Measurements from ENCODE around the gene FABP7.
A peak's percentile ranks its signal among the peaks of the same experiment; 100 is the strongest.

The FABP7 gene

DNA sequence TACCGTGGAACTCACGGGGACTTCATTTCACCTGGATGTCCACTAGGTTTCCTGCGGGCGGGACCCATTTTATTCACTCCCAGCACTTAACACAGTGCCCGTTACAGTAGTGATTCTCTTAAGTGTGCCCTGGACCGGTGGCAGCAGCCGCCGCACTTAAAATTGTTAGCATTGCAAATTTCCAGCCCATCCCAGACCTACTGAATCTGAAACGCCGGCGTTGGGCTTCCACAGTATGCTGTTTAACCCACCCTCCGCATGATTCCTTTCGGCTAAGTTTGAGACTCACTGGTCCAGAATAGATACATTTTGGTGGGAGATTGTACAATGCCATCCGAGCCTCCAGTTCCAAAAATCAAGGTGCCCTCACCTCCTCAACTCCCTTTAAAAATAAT, 10.5 kb downstream of the FABP7 start:
- no peak for DNase-seq (ENCODE audit: low spot score)
- in situ Hi-C loops (cut with MboI; ENCODE audit: low pct_unique_long_range_greater_than_20kb, low sequenced_read_pairs, unreplicated experiment) = no loop called here
- TF ChIP-seq, protein P1, sequence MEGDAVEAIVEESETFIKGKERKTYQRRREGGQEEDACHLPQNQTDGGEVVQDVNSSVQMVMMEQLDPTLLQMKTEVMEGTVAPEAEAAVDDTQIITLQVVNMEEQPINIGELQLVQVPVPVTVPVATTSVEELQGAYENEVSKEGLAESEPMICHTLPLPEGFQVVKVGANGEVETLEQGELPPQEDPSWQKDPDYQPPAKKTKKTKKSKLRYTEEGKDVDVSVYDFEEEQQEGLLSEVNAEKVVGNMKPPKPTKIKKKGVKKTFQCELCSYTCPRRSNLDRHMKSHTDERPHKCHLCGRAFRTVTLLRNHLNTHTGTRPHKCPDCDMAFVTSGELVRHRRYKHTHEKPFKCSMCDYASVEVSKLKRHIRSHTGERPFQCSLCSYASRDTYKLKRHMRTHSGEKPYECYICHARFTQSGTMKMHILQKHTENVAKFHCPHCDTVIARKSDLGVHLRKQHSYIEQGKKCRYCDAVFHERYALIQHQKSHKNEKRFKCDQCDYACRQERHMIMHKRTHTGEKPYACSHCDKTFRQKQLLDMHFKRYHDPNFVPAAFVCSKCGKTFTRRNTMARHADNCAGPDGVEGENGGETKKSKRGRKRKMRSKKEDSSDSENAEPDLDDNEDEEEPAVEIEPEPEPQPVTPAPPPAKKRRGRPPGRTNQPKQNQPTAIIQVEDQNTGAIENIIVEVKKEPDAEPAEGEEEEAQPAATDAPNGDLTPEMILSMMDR (IDR thresholded peaks at IDR 0.05; ENCODE audit: extremely low read depth, insufficient read depth, missing control alignments) = no peak

DNA sequence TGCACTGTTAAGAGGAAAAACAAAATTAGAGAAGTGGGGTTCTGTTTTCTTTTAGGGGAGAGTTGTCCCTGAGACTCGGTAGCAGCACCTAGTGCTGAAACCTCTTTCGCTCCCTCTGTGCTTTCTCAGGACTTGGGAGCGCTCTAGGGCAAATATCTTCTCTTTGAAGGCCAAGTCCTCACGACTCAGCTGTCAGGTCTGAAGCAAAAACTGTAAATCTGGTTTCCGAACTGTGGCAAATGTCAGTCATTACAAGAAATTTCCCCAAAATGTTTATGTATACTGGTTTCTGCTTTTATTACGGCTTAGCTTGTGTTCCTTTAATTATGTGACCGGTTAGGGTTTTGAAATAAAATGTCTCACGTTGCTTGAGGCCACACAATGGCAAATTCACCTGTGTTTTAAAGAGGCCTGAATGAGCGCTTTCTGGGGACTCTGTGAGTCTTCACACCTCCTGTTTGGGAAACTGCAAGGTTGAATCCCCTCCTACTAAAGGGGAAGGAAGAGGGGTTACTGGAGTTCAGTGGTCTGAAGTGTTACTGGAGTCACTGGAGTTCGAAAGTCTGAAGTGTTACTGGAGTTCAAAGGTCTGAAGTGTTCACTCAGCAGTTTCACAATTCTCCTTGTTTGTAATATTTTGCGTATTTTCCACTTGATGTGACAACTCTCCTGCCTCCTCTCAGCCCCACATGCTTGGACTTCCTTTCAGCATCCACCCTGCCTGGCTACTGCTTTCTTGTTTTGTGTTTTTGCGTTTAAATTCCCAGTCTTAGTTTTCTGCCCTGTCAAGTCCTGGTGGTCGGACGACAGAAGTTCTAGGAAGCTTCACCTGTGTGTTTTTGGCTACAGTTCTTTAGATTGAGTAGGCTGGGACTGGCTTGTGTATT, 11.2 kb downstream of the FABP7 start:
- DNase-seq (ENCODE audit: low spot score) = peak; percentile 22
- TF ChIP-seq, protein P1 (IDR thresholded peaks at IDR 0.05; ENCODE audit: extremely low read depth, insufficient read depth, missing control alignments) = no peak
- in situ Hi-C loops (cut with MboI; ENCODE audit: low pct_unique_long_range_greater_than_20kb, low sequenced_read_pairs, unreplicated experiment) = no loop called here

DNA sequence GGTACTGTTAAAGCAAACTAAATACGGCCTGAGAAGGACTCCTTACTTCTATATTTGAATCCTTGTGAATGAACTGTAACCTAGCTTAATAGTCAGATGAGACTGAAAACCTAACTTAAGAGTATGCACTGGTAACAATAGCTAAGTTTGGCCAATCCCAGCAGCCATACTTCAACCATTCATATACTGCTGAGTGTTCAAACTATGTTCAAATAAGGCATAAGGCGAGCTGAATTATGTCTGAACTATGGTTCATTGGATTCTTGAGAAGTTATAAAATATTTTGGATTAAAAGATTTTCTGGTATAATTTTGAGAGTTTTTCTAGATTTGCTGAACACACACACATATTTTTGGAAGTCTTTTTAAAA, 11.8 kb downstream of the FABP7 start:
- TF ChIP-seq, protein P1 (IDR thresholded peaks at IDR 0.05; ENCODE audit: extremely low read depth, insufficient read depth, missing control alignments) = no peak
- DNase-seq (ENCODE audit: low spot score) = no peak
- in situ Hi-C loops (cut with MboI; ENCODE audit: low pct_unique_long_range_greater_than_20kb, low sequenced_read_pairs, unreplicated experiment) = no loop called here

DNA sequence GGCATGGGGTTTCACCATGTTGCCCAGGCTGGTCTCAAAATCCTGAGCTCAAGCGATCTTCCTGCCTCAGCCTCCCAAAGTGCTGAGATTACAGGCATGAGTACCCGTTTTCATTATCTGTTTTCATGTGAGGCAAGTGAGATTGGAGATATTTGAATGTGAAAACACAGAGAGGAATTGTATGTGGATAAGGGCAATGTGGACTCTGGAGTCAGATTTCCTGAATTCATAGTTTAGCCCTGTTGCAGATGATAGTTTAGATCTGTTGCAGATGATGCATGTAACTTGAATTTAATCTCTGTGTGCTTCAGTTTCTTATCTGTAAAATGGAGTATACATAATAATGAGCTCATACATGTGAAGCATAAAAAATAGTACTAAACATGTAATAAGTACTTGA, 13.2 kb downstream of the FABP7 start:
- TF ChIP-seq, protein P1 (IDR thresholded peaks at IDR 0.05; ENCODE audit: extremely low read depth, insufficient read depth, missing control alignments) = no peak
- no peak for DNase-seq (ENCODE audit: low spot score)
- in situ Hi-C loops (cut with MboI; ENCODE audit: low pct_unique_long_range_greater_than_20kb, low sequenced_read_pairs, unreplicated experiment) = no loop called here

DNA sequence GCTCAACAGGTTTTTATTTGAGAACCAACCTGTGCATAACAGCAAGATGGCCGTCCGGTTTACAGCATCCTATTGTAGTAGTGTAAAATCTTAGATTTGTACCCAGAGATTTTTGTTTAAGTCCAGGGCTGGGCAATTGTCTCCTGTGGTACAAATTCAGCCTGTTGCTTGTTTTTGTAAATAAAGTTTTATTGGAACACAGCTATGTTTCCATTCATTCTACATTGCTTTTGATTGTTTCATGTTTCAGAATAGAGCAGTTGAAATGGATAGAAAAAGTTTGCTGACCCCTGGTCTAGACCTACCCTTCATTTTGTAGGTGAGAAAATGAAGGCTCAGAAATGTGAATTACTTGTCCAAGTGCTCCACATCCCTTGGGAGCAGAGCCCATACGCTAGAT, 18.0 kb downstream of the FABP7 start:
- TF ChIP-seq, protein P1 (IDR thresholded peaks at IDR 0.05; ENCODE audit: extremely low read depth, insufficient read depth, missing control alignments) = no peak
- in situ Hi-C loops (cut with MboI; ENCODE audit: low pct_unique_long_range_greater_than_20kb, low sequenced_read_pairs, unreplicated experiment) = no loop called here
- DNase-seq (ENCODE audit: low spot score) = no peak

DNA sequence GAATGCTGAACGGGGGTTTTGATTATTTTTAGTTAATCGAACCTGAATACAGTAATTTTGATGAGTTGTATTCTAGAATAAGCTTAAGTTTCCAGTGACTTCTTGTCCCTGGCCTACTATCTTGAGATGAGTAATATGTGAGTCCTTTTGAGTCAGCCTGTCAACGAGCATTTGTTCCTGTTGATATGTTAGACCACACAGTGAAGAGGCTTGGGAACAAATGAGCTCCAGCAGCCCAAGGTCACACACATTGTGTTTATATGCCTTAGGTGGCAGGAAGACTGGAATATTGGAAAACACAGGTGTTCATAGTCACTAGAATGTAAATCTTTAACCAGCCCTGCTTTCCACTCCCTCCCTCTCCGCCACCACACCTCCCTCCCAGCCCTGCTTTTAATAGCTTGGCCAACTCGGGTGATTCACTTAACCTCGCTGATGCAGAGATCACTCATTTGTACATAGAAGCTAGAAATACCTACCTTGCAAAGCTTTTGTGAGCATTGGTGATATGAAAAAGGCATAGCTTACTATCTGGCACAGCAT, 18.7 kb downstream of the FABP7 start:
- DNase-seq (ENCODE audit: low spot score) = no peak
- TF ChIP-seq, protein P1 (IDR thresholded peaks at IDR 0.05; ENCODE audit: extremely low read depth, insufficient read depth, missing control alignments) = no peak
- in situ Hi-C loops (cut with MboI; ENCODE audit: low pct_unique_long_range_greater_than_20kb, low sequenced_read_pairs, unreplicated experiment) = no loop called here

All from GM13977 (cell line).